HCT116 (cell line): Measurements from ENCODE around the gene DBNL.

Experiments
- EZH2 ChIP-seq: fragments of 200-600 bp; sonication (generic); IDR thresholded peaks from 2 replicates; pipeline ENCODE4 v1.6.1; 2017; ENCODE audit warnings: antibody characterized with exemption, mixed run types
- MAX ChIP-seq: IDR thresholded peaks from 2 replicates; pipeline ENCODE4 v1.6.1; 2012
- POLR2A ChIP-seq: IDR thresholded peaks from 2 replicates; pipeline ENCODE4 v1.7.0; 2011; ENCODE audit warnings: borderline replicate concordance; ENCODE audit not compliant: insufficient read depth, insufficient read length; ENCODE audit errors: extremely low read depth
- POLR2AphosphoS5 ChIP-seq: IDR thresholded peaks from 2 replicates; pipeline ENCODE4 v1.6.1; 2011; ENCODE audit warnings: mild to moderate bottlenecking, low read depth, low read length, moderate library complexity
- RAD21 ChIP-seq: IDR thresholded peaks from 2 replicates; pipeline ENCODE4 v1.6.1; 2012; ENCODE audit warnings: low read depth, mild to moderate bottlenecking
- SIN3A ChIP-seq: IDR thresholded peaks from 2 replicates; pipeline ENCODE4 v1.6.1; 2012; ENCODE audit warnings: low read depth
- SP1 ChIP-seq: IDR thresholded peaks from 2 replicates; pipeline ENCODE4 v1.6.1; 2012; ENCODE audit warnings: low read depth
- YY1 ChIP-seq: IDR thresholded peaks from 2 replicates; pipeline ENCODE4 v1.6.1; 2011; ENCODE audit warnings: low read length, low read depth, moderate library complexity, mild to moderate bottlenecking; ENCODE audit not compliant: insufficient replicate concordance; ENCODE audit errors: extremely low read depth
- ZFX ChIP-seq: fragments of 450-650 bp; IDR thresholded peaks from 2 replicates; pipeline ENCODE4 v1.6.1; 2017
- ZNF274 ChIP-seq: fragments of 200-500 bp; sonication (Bioruptor generic); IDR thresholded peaks from 2 replicates; pipeline ENCODE4 v1.6.1; 2014; ENCODE audit warnings: mild to moderate bottlenecking, low read depth, low read length, inconsistent platforms
- TF ChIP-seq, protein P1 (sequence below), 3 experiments: fragments of 200-600 bp in 1 of 3; sonication (generic) in 1 of 3; IDR thresholded peaks in 2 of 3; conservative IDR thresholded peaks in 1 of 3; 2 replicates each; pipeline ENCODE4 v1.5.1; 2012 to 2017; ENCODE audit warnings: low read depth in 2 of 3, low read length in 2 of 3, antibody characterized with exemption in 1 of 3, borderline replicate concordance in 1 of 3, control low read depth in 1 of 3, mild to moderate bottlenecking in 1 of 3, mixed read lengths in 1 of 3, mixed run types in 1 of 3, moderate library complexity in 1 of 3; ENCODE audit not compliant: insufficient read depth in 1 of 3
- TF ChIP-seq, protein P2 (sequence below): IDR thresholded peaks from 2 replicates; pipeline ENCODE4 v1.6.1; 2012

DNA sequence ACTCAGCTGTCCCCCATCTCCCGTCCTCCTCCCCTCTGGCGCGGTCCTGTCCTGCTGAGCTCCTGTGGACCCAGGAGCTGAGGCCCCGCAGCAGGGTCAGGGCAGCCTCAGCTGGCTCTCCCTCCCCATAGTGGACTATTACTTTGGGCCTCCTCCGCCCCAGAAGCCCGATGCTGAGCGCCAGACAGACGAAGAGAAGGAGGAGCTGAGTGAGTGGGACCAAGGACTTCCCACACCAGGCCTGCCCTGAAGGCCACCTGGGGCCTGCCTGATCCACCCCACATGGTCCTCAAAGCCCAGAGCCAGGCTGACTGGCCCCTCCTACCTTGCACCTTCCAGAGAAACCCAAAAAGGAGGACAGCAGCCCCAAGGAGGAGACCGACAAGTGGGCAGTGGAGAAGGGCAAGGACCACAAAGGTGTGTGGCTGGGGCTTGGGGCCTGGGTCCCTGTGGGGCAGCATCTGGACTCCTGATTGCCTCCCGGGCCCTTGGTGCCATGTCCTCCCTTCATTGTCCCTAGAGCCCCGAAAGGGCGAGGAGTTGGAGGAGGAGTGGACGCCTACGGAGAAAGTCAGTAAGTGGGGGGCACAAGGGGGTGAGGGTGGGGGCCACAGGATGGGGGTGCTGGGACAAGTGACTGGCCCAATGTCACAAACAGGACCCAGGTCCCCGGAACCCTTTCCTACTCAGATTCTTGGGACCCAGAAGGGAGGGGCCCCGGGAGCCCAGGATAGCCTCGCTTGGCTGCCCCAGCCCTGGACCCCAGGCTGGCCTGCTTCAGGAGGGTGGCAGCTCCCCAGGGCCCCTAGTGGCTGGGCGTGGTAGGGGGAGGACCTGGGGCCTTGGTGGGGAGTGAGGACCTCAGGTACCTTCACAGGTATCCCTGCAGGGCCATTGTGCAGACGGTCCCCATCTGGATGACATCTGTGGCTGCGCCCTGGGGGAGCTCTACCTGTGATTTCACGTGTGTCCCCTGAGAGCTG, 64.6 kb downstream of the DBNL start:
- TF ChIP-seq POLR2A (no peak), SIN3A (no peak), YY1 (no peak), EZH2 (no peak), RAD21 (no peak), MAX (no peak), POLR2AphosphoS5 (no peak), SP1 (no peak), ZNF274 (no peak), ZFX (no peak)
- TF ChIP-seq, protein P1, sequence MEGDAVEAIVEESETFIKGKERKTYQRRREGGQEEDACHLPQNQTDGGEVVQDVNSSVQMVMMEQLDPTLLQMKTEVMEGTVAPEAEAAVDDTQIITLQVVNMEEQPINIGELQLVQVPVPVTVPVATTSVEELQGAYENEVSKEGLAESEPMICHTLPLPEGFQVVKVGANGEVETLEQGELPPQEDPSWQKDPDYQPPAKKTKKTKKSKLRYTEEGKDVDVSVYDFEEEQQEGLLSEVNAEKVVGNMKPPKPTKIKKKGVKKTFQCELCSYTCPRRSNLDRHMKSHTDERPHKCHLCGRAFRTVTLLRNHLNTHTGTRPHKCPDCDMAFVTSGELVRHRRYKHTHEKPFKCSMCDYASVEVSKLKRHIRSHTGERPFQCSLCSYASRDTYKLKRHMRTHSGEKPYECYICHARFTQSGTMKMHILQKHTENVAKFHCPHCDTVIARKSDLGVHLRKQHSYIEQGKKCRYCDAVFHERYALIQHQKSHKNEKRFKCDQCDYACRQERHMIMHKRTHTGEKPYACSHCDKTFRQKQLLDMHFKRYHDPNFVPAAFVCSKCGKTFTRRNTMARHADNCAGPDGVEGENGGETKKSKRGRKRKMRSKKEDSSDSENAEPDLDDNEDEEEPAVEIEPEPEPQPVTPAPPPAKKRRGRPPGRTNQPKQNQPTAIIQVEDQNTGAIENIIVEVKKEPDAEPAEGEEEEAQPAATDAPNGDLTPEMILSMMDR (IDR thresholded peaks at IDR 0.05 in 2 of 3, conservative IDR thresholded peaks at IDR 0.05 in 1 of 3; ENCODE audit: borderline replicate concordance in 1 of 3, insufficient read depth in 1 of 3, low read depth in 2 of 3, low read length in 2 of 3) = peak in 1 of 3 experiments; percentile 23; a peak in 1 of 6 replicates
- TF ChIP-seq, protein P2, sequence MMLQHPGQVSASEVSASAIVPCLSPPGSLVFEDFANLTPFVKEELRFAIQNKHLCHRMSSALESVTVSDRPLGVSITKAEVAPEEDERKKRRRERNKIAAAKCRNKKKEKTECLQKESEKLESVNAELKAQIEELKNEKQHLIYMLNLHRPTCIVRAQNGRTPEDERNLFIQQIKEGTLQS = no peak
